Smooth muscle cell (in vitro differentiated cells): ENCODE measurements around the gene ARID1B. TPM values are rescaled to one million over a fixed set of nuclear protein-coding genes. Genes with fewer than 3 reads are reported as not detected.

ENCODE experiments used
- DNase-seq: peaks from one replicate; lab custom pipeline; 2025; ENCODE audit not compliant: unreplicated experiment; lab: John Stamatoyannopoulos, UW
- H2AFZ ChIP-seq: fragments of 200-600 bp; sonication (generic); 2 replicates; pipeline ENCODE4 v1.6.0; 2016; ENCODE audit warnings: antibody characterized with exemption, low read depth, mild to moderate bottlenecking
- H3F3A ChIP-seq: fragments of 200-600 bp; sonication (generic); 2 replicates; pipeline ENCODE4 v1.6.0; 2017; ENCODE audit warnings: antibody characterized with exemption, low read depth
- H3K27ac ChIP-seq: fragments of 200-600 bp; sonication (generic); 2 replicates; pipeline ENCODE4 v1.5.1; 2016; ENCODE audit warnings: low read depth, mild to moderate bottlenecking
- H3K27me3 ChIP-seq: fragments of 200-600 bp; sonication (generic); 2 replicates; pipeline ENCODE4 v1.6.1; 2016; ENCODE audit warnings: low read depth, mild to moderate bottlenecking
- H3K36me3 ChIP-seq: fragments of 200-600 bp; sonication (generic); 2 replicates; pipeline ENCODE4 v1.5.1; 2016; ENCODE audit warnings: low read depth
- H3K4me1 ChIP-seq: fragments of 200-600 bp; sonication (generic); 2 replicates; pipeline ENCODE4 v1.5.1; 2016; ENCODE audit warnings: low read depth
- H3K4me2 ChIP-seq: fragments of 200-600 bp; sonication (generic); 2 replicates; pipeline ENCODE4 v1.6.0; 2016; ENCODE audit warnings: mild to moderate bottlenecking
- H3K4me3 ChIP-seq: fragments of 200-600 bp; sonication (generic); 2 replicates; pipeline ENCODE4 v1.5.1; 2016; ENCODE audit warnings: mild to moderate bottlenecking
- H3K79me2 ChIP-seq: fragments of 200-600 bp; sonication (generic); 2 replicates; pipeline ENCODE4 v1.6.0; 2016; ENCODE audit warnings: low read depth, mild to moderate bottlenecking
- H3K9ac ChIP-seq: fragments of 200-600 bp; sonication (generic); 2 replicates; pipeline ENCODE4 v1.6.0; 2016; ENCODE audit warnings: low read depth
- H3K9me3 ChIP-seq: fragments of 200-600 bp; sonication (generic); replicated peaks from 2 replicates; pipeline ENCODE4 v1.5.1; 2016; ENCODE audit warnings: low read depth
- H4K20me1 ChIP-seq: fragments of 200-600 bp; sonication (generic); 2 replicates; pipeline ENCODE4 v1.6.0; 2016; ENCODE audit warnings: low read depth
- CTCF ChIP-seq: fragments of 200-600 bp; sonication (generic); IDR thresholded peaks from 2 replicates; pipeline ENCODE4 v1.5.1; 2017; ENCODE audit warnings: borderline replicate concordance, mild to moderate bottlenecking, antibody characterized with exemption; ENCODE audit not compliant: insufficient read depth, poor library complexity, severe bottlenecking
- WGBS: methylation state at CpG from one replicate; pipeline ENCODE4 v1.1.7; 2016; ENCODE audit warnings: low lambda C conversion rate; 5-methylcytosine and 5-hydroxymethylcytosine counted together
- polyA plus RNA-seq: library from polyadenylated mRNA; unstranded; fragments of >200 nt; fragmentation: Nextera tagmentation; extraction: Ambion mirVana; gene quantifications from 2 replicates; pipeline ENCODE4 v1.2.1, GENCODE V29; 2016
- total RNA-seq: library from RNA; depleted of rRNA; stranded (reverse); fragments of >200 nt; gene quantifications from 2 replicates; pipeline ENCODE4 v1.2.3, GENCODE V29; 2014

The ARID1B gene
- total and polyA plus RNA-seq, 2 experiments from 2014 or later: 30.1 to 65.4 TPM

- no peaks in the 10 kb centered on the region for H3K9me3 ChIP-seq
- no peaks in the 10 kb centered on the region for H3F3A ChIP-seq
- H3K4me3 ChIP-seq: no peak overlapping the region
- H3K27ac ChIP-seq: no peak overlapping the region
- TF ChIP-seq CTCF: no peak
- H3K36me3 ChIP-seq: peaks cover 30% of the 10 kb centered on the region
- no peak overlapping the region for H3K9ac ChIP-seq
- DNase-seq: no peak
- H3K4me2 ChIP-seq: no peak overlapping the region
- no peak overlapping the region for H2AFZ ChIP-seq
- WGBS: 94% methylated on average over 11 of the region's 11 CpGs
- no peaks in the 10 kb centered on the region for H3K4me1 ChIP-seq
- H3K79me2 ChIP-seq: no peaks in the 10 kb centered on the region
- H4K20me1 ChIP-seq: peaks cover 16% of the 10 kb centered on the region
- no peaks in the 10 kb centered on the region for H3K27me3 ChIP-seq
Observed at GRCh38 chr6:157203312-157203744, 426.1 kb downstream of the ARID1B start.

GRCh38 chr6:157203764-157204163 is 426.6 kb downstream of the ARID1B start:
- Histone ChIP-seq H3K27me3 (no peaks in the 10 kb centered on the region), H3K27ac (no peak overlapping the region), H2AFZ (no peak overlapping the region), H3K4me3 (no peak overlapping the region), H3K4me2 (no peak overlapping the region), H3K36me3 (peaks cover 30% of the 10 kb centered on the region), H3K4me1 (no peaks in the 10 kb centered on the region), H3K9me3 (no peaks in the 10 kb centered on the region), H3K9ac (no peak overlapping the region), H3F3A (no peaks in the 10 kb centered on the region), H3K79me2 (no peaks in the 10 kb centered on the region), H4K20me1 (peaks cover 16% of the 10 kb centered on the region)
- WGBS: 98% methylated on average over 6 of the region's 6 CpGs
- no peak for DNase-seq
- no peak for TF ChIP-seq CTCF

GRCh38 chr6:157205473-157206358 is 428.5 kb downstream of the ARID1B start:
- Histone ChIP-seq H4K20me1 (peaks cover 16% of the 10 kb centered on the region), H3K4me1 (no peaks in the 10 kb centered on the region), H3K79me2 (no peaks in the 10 kb centered on the region), H3K36me3 (peaks cover 30% of the 10 kb centered on the region), H3K9me3 (no peaks in the 10 kb centered on the region), H2AFZ (no peak overlapping the region), H3F3A (peaks cover 7% of the 10 kb centered on the region), H3K9ac (no peak overlapping the region), H3K4me2 (no peak overlapping the region), H3K27ac (no peak overlapping the region), H3K27me3 (no peaks in the 10 kb centered on the region), H3K4me3 (no peak overlapping the region)
- WGBS: 96% methylated on average over 11 of the region's 11 CpGs
- no peak for TF ChIP-seq CTCF
- DNase-seq: no peak
